Stimulated activated CD4-positive, alpha-beta T cell treated with anti-CD3 and anti-CD28 coated beads, Interleukin-15, amount 100 ng/mL, for 24 hours (primary cell): ENCODE results near the gene PROM1.

Experiments used
- DNase-seq: peaks from one replicate; pipeline ENCODE4 v3.0.0-alpha.2; 2020

Gene PROM1

GRCh38 chr4:15976456-15977447 is 107.1 kb downstream of the PROM1 start:
- DNase-seq: no peak

- no peak for DNase-seq
Measured at GRCh38 chr4:15971068-15971801, 112.6 kb downstream of the PROM1 start.

DNA sequence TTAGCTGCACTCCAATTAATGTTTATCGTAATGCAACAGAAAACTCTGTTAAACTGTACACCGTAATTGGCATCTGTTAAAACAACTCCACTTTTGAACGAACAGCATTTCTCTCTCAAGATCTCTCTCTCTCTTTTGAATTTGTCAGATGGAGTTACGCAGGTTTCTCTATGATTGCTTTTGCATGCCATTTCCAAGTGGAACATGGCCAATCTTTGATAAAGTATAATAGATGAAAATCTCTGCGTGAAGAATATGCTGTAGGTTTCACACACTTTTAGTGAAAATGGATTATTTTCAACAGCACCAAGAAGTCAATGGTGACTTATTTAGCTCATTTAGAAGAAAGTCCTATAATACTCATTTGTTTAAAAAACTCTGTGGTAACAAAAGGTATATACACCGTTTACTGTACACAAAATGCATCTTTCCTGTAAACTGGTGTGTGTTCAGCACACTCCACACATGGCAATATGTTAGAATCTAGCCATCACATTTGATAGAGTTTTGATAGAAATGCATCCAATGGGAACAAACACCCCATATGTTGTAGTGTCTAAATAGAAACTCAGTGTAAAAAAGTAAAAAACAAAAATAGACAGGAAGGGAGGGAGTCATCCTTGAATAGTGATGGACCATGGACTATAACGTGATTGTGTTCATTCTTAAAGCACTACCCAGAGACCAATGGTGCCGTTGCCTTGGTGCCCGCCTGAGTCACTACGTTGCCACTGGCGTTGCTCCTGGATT is 115.1 kb downstream of the PROM1 start:
- DNase-seq: no peak

DNA sequence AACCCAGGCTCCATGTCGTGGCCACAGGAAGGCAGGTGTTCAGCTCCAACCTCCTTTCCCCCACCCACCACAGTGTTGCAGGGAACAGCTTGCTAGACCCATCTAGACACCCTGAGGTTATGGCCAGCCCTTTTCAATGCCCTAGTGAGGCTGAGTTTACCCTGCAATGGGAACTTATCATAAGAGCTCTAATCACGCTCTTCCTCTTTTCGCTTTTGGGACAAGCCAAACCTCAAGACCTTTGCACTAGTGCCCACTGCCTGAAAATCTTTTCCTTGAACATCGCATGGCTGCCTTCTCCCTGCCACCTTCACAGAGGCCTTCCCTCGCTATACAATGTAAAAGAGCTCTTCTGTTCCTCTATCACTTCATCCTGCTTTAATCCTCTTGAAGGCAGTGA is 118.5 kb downstream of the PROM1 start:
- DNase-seq: no peak

DNA sequence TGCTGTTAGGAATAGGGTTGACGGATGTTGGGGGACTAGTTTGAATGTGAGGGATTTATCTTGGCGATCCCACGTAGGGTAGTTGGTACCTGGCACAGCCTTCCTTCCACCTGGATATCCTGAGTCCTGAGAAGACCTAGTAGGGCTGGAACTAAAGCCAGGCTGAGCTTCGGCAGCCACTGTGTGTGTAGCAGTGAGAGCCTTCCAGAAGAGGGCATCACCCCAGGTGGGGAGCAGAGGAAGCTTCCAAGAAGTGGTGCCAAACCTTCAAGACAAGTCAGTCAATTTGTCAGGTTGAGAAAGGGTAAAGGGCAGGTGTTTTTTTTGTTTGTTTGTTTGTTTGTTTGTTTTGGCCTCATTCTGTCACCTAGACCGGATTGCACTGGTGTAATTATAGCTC is 119.7 kb downstream of the PROM1 start:
- no peak for DNase-seq

GRCh38 chr4:15963576-15963975 is 120.2 kb downstream of the PROM1 start:
- DNase-seq: peak; percentile 67

DNA sequence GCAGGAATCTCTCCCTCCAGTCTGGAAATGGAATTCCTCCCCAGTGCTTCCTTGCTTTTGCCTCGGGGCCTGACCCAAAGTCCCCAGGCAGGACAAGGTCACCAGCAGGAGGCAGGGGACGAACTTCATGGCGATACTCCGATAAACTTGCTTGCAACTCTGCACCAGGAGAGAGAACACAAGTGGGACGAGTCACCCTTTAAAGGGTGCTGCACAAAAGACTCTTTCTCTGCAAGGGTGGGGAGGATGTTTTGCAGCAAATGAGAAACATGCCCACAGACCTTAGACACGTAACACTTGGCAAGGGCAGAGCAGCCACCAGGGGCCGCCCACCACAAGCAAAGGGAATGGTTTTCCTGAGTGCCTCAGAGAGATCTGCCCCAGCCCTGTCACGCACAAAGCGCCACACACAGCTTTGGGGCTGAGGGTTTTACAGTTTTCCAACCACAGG is 120.8 kb downstream of the PROM1 start, which contains the start of gene FGFBP2:
Gene FGFBP2 (minus strand): TSS at position 175 of the 451 bp plus-strand sequence. CDS start 46 bp downstream, at position 129.
- DNase-seq: peak; percentile 76

DNA sequence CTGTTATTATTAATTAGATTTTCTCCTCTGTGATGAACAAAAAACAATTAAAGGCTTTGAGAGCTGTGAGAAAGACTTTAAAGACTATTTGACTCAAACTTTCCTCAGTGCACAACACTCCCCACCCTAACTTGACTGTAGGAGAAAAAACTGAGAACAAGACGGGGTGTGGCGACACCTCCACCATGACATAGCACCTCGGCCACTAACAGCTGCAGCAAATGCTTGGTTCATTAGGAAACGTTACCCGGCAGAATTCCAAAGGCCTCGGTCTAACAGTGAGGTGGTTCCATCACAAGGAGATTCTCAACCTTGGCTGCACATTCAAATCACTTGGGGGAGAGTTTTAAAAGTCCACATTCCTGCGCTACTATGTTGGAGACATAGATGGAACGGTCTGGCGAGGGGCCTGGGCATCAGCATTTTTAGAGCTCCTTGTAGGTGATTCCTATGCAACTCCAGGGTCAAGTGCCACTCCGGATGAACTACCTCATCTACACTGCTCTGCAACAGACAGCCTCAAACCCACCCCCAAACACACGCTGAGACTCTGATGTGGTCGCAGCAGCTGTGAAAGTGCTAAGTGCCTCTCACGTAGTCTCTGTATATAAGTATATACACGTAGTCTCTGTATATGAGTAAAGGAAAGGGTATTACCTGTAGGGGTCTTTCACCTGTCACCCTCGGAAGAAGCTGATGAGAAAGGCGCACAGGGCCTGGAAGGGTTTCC is 121.9 kb downstream of the PROM1 start:
- no peak for DNase-seq

DNA sequence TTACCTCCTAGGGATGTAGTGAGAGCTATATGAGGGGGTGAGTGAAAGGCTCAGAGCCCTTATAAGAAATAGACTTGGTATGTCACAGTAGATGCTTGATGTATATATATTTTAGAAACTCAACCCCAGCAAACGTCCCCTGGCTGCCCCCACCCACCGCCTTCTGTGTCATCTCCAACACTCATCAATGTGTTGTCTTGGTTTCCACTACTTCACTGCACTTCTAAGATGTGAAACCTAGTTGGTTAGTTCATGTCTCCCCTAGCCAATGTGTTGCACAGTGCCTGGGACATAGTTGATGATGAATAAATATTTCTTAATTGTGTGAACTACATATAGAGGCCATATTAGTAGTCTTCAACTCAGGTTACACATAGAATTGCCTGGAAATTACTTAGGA is 125.3 kb downstream of the PROM1 start:
- peak; percentile 10 for DNase-seq

DNA sequence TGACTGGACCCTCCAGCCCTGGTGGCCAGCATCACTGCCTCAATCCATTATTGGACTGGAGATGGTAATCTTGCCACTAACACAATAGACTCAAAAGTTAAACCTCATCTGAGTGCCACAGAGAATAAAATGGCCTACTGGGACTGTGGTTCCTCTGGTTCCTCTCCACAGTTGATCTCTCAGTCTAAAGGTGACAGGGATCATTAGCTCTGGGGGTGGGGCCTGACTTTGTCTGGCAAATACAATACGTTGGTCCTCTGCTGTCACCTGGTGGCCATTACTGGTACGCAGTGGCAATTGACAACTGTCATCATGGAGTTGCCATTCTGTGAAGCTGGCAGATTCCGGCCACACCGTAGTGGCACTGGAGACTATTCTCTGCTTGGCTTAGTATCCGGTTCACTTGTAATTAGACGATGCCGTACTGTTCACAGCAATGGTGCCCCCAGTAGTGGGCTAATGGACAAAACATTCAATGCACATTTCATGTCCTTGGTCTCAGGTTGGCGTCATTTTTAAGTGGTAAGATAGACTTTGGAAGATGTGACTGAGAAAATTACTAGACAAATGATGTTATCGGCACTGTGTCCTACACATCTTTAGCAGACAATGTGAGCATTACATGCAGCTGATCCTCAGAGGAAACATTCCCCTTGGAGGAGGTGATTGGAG is 127.5 kb downstream of the PROM1 start:
- DNase-seq: peak; percentile 90

DNA sequence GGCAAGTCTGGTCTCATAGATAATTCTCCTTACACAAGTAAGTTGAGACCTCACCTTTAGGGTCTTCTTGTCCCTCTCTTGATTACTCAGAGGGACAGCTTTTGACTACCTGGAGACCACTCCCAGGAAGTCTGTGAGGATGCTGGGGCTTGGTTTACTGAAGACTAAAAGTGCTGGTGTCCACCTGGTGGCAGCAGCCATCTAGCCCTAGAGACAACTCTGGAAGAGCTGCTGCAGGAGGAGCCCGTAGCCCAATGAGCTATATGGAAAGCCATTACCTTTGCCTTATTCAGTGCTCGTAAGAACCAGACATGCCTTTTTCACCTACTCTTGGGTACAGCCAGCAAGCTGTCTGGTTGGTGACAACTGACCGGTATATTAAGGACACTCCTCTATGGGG is 128.2 kb downstream of the PROM1 start:
- no peak for DNase-seq

GRCh38 chr4:15953625-15954024 is 130.2 kb downstream of the PROM1 start:
- no peak for DNase-seq

- no peak for DNase-seq
Measured at GRCh38 chr4:15951781-15952180, 132.0 kb downstream of the PROM1 start.

- DNase-seq: no peak
Measured at GRCh38 chr4:15948826-15949225, 135.0 kb downstream of the PROM1 start.

GRCh38 chr4:15947684-15948083 is 136.1 kb downstream of the PROM1 start:
- no peak for DNase-seq

DNA sequence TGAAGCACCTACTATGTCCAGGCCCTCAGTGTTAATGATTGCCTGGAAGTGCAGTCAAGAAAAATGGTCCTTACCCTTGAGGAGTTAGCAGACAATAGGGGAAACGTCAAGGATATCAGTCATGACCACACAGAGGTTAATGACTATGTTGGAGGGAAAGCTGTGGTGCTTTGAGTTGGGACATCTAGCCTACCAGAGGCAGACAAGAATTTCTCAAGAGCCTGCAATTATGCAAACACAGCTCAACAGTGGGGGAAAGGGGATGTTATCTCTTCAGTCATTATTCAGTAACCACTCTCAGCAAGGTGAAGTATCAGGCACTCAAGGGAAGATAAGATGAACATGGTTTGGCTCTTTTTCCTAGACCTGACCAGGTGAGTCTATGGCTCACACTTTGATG is 138.3 kb downstream of the PROM1 start:
- no peak for DNase-seq

GRCh38 chr4:15944895-15945294 is 138.9 kb downstream of the PROM1 start:
- no peak for DNase-seq

GRCh38 chr4:15942283-15942682 is 141.5 kb downstream of the PROM1 start:
- DNase-seq: no peak

- DNase-seq: no peak
Measured at GRCh38 chr4:15938640-15939039, 145.2 kb downstream of the PROM1 start, which contains the start of gene FGFBP1. Gene FGFBP1 (minus strand): TSS chr4:15938740. CDS start chr4:15936632, 2,108 bp downstream.

DNA sequence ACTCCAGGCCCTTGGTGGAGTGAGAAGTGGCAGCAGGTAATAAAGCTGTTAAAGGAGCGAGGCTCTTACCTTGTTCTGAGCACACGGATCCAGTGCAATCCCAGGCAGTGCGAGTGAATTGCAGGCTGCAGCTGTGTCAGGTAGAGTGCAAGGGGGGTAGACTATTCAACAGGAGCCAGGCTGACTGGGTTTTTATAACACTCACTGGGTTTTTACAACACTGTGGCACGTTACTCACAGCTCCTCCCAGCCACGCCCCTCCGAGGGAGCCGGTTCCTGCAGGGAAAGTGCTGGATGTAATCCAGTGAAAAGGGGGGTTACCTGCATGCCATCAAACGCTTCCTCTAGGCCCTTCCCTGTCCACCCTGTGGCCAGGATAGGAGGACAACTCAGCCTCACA is 145.6 kb downstream of the PROM1 start:
- DNase-seq: no peak

DNA sequence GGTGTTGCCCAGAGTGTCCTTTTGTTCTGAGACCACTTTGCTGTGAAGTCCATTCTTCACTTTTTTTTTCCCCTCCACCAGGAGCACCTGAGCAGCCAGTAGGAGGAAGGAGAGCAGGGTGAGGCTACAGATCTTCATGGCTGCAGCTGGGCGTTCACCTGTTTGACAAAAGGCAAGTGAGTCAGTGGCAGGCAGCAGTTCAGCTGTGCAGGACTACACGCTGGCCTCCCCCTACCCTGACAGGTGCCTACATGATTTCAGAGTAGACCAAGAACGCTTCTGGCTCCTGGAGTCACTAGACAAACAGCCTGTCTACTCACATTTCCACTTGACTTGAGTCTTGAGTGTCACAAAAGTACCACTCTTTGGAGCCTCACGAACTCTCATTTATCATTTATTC is 147.3 kb downstream of the PROM1 start:
- no peak for DNase-seq
